Coronary artery (tissue), 2 donors: ENCODE results near the gene PTRH2.
"Not testable (repeated sequence)": the region's sequence is repeated elsewhere in the genome, so short reads cannot be mapped to it uniquely, and the experiment has no call there.

Experiments
- DNase-seq: peaks from one replicate; pipeline ENCODE4 v3.0.0-alpha.2; 2017; ENCODE audit warnings: low spot score
- H3K27ac ChIP-seq, 2 donors: fragments of 200-600 bp; sonication (generic); one replicate each; pipeline ENCODE4 v1.5.1; 2016 to 2019
- H3K4me3 ChIP-seq: fragments of 200-600 bp; sonication (generic); 2 replicates; pipeline ENCODE4 v1.5.1; 2016; ENCODE audit warnings: mild to moderate bottlenecking, moderate library complexity
- TF ChIP-seq, protein P1 (sequence below): fragments of 200-600 bp; sonication (generic); IDR thresholded peaks from one replicate; pipeline ENCODE4 v1.5.1; 2019; ENCODE audit warnings: antibody characterized with exemption

The PTRH2 gene

GRCh38 chr17:59675231-59675630 is 32.0 kb downstream of the PTRH2 start:
- no peak overlapping the region for H3K27ac ChIP-seq

GRCh38 chr17:59671386-59671785 is 35.8 kb downstream of the PTRH2 start:
- TF ChIP-seq, protein P1, sequence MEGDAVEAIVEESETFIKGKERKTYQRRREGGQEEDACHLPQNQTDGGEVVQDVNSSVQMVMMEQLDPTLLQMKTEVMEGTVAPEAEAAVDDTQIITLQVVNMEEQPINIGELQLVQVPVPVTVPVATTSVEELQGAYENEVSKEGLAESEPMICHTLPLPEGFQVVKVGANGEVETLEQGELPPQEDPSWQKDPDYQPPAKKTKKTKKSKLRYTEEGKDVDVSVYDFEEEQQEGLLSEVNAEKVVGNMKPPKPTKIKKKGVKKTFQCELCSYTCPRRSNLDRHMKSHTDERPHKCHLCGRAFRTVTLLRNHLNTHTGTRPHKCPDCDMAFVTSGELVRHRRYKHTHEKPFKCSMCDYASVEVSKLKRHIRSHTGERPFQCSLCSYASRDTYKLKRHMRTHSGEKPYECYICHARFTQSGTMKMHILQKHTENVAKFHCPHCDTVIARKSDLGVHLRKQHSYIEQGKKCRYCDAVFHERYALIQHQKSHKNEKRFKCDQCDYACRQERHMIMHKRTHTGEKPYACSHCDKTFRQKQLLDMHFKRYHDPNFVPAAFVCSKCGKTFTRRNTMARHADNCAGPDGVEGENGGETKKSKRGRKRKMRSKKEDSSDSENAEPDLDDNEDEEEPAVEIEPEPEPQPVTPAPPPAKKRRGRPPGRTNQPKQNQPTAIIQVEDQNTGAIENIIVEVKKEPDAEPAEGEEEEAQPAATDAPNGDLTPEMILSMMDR, result no peak
- no peak for DNase-seq
- Histone ChIP-seq H3K4me3 (no peak overlapping the region), H3K27ac (no peak overlapping the region)

More at GRCh38 chr17:59675231-59675630, 32.0 kb downstream of the PTRH2 start:
- TF ChIP-seq, protein P1, result no peak
- DNase-seq, result no peak
- no peak overlapping the region for H3K4me3 ChIP-seq

GRCh38 chr17:59669944-59670343 is 37.3 kb downstream of the PTRH2 start:
- no peak for DNase-seq
- TF ChIP-seq, protein P1, result no peak
- H3K27ac ChIP-seq, result peak overlapping the region in 1 of 2 donors; percentile 24
- no peak overlapping the region for H3K4me3 ChIP-seq

- TF ChIP-seq, protein P1, result no peak
- Histone ChIP-seq H3K27ac (peak overlapping the region; percentile 24 to 55), H3K4me3 (no peak overlapping the region)
- DNase-seq, result no peak
These were observed 37.8 kb downstream of the PTRH2 start for GRCh38 chr17:59669411-59669810.

GRCh38 chr17:59668816-59669215 is 38.4 kb downstream of the PTRH2 start:
- no peak overlapping the region for H3K4me3 ChIP-seq
- no peak for DNase-seq
- TF ChIP-seq, protein P1, result no peak
- H3K27ac ChIP-seq, result peak overlapping the region in 1 of 2 donors; percentile 17

DNA sequence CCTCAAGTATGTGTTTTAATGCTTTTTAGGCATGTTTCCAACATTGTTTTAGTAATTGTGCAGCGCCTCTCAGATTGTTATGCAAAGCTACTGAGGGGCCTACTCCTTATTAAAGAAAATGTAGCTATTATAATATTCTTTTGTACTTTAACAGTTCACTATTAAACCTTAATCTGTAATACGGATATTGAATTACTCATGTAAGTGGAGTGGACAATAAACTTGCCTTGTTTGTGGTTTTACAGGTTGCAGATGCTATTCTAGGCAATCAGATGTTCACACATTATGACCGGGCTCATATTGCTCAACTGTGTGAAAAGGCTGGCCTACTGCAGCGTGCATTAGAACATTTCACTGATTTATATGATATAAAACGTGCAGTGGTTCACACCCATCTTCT is 41.0 kb downstream of the PTRH2 start:
- DNase-seq, result no peak
- TF ChIP-seq, protein P1, result no peak
- Histone ChIP-seq H3K4me3 (no peak overlapping the region), H3K27ac (no peak overlapping the region)

- not testable (repeated sequence) for DNase-seq, H3K4me3 ChIP-seq, H3K27ac ChIP-seq
These were observed 50.6 kb downstream of the PTRH2 start for GRCh38 chr17:59656624-59657023.

DNA sequence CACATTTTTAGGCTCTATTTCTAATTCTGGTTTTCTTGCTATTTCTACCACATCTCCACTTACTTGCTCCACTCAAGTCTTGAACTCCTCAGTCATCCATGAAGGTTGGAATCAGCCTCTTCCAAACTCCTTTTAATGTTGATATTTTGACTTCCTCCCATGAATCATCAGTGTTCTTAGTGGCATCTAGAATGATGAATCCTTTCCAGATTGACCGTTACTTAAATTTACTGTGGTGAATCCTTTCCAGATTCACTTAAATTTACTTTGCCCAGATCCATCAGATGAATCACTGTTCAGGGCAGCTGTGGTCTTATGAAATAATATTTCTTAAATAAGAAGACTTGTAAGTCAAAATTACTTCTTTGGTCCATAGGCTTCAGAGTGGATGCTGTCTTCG is 55.1 kb downstream of the PTRH2 start:
- H3K27ac ChIP-seq, result no peak overlapping the region
- no peak for DNase-seq
- H3K4me3 ChIP-seq, result no peak overlapping the region
- TF ChIP-seq, protein P1, result no peak
